Glomerular endothelial cell (primary cell): ENCODE measurements around the gene PDZD2. TPM values are rescaled to one million over a fixed set of nuclear protein-coding genes. Genes with fewer than 3 reads are reported as not detected.
"Not testable (repeated sequence)": the region's sequence is repeated elsewhere in the genome, so short reads cannot be mapped to it uniquely, and the experiment has no call there.

Experiments used
- DNase-seq: peaks from one replicate; pipeline ENCODE4 v3.0.0-alpha.2; 2011; ENCODE audit warnings: low read depth, low spot score; ENCODE audit errors: extremely low read depth
- total RNA-seq: library from RNA; depleted of rRNA; stranded (reverse); fragments of >200 nt; gene quantifications from 2 replicates; pipeline ENCODE4 v1.2.3, GENCODE V29; 2015

Gene PDZD2
- total RNA-seq, 1 donor from 2014 or later: 20.3 TPM

- DNase-seq: no peak
Measured at GRCh38 chr5:31682851-31683250, 43.9 kb downstream of the PDZD2 start.

- DNase-seq: no peak
Measured at GRCh38 chr5:31688515-31689092, 49.7 kb downstream of the PDZD2 start.

- not testable (repeated sequence) for DNase-seq
Measured at GRCh38 chr5:31691408-31691807, 52.5 kb downstream of the PDZD2 start.

- DNase-seq: no peak
Measured at GRCh38 chr5:31692561-31693221, 53.8 kb downstream of the PDZD2 start.

GRCh38 chr5:31698673-31699072 lies 59.7 kb downstream of the PDZD2 start:
- no peak for DNase-seq

- no peak for DNase-seq
Measured at GRCh38 chr5:31701642-31702299, 62.8 kb downstream of the PDZD2 start.

GRCh38 chr5:31702712-31703111 lies 63.8 kb downstream of the PDZD2 start:
- DNase-seq: no peak

- no peak for DNase-seq
Measured at GRCh38 chr5:31703757-31704156, 64.8 kb downstream of the PDZD2 start.

GRCh38 chr5:31706186-31706585 lies 67.3 kb downstream of the PDZD2 start:
- no peak for DNase-seq

GRCh38 chr5:31707329-31707728 lies 68.4 kb downstream of the PDZD2 start:
- DNase-seq: no peak

- no peak for DNase-seq
Measured at GRCh38 chr5:31708089-31708488, 69.2 kb downstream of the PDZD2 start.

GRCh38 chr5:31711363-31711762 lies 72.4 kb downstream of the PDZD2 start:
- DNase-seq: no peak

- DNase-seq: no peak
Measured at GRCh38 chr5:31711935-31712592, 73.1 kb downstream of the PDZD2 start.

- no peak for DNase-seq
Measured at GRCh38 chr5:31717561-31717960, 78.6 kb downstream of the PDZD2 start.

GRCh38 chr5:31720004-31720403 lies 81.1 kb downstream of the PDZD2 start:
- no peak for DNase-seq

- no peak for DNase-seq
Measured at GRCh38 chr5:31720811-31721345, 81.9 kb downstream of the PDZD2 start.

GRCh38 chr5:31722111-31722510 lies 83.2 kb downstream of the PDZD2 start:
- DNase-seq: no peak

- DNase-seq: no peak
Measured at GRCh38 chr5:31725996-31726395, 87.1 kb downstream of the PDZD2 start.

GRCh38 chr5:31726952-31727351 lies 88.0 kb downstream of the PDZD2 start:
- DNase-seq: no peak

GRCh38 chr5:31728039-31728438 lies 89.1 kb downstream of the PDZD2 start:
- no peak for DNase-seq

GRCh38 chr5:31728806-31729205 lies 89.9 kb downstream of the PDZD2 start:
- not testable (repeated sequence) for DNase-seq
